GM19035 (cell line): ENCODE data around the gene DGKD.
A peak's percentile ranks its signal among the peaks of the same experiment; 100 is the strongest.
"Not testable (repeated sequence)": the region's sequence is repeated elsewhere in the genome, so short reads cannot be mapped to it uniquely, and the experiment has no call there.

Experiments
- ATAC-seq: cut with Tn5 transposase; IDR thresholded peaks from one replicate; pipeline ENCODE4 v1.9.1; 2021; ENCODE audit not compliant: unreplicated experiment

DGKD gene

GRCh38 chr2:233336091-233336490 is 18.2 kb upstream of the DGKD start:
- ATAC-seq, result not testable (repeated sequence)

- no peak for ATAC-seq
Observed at GRCh38 chr2:233336541-233336940, 17.8 kb upstream of the DGKD start.

GRCh38 chr2:233338046-233338445 is 16.2 kb upstream of the DGKD start:
- ATAC-seq, result no peak

GRCh38 chr2:233338812-233339368 is 15.4 kb upstream of the DGKD start:
- ATAC-seq, result no peak

- ATAC-seq, result no peak
Observed at GRCh38 chr2:233339427-233339826, 14.9 kb upstream of the DGKD start.

GRCh38 chr2:233341296-233341695 is 13.0 kb upstream of the DGKD start:
- no peak for ATAC-seq

- ATAC-seq, result no peak
Observed at GRCh38 chr2:233342301-233342700, 12.0 kb upstream of the DGKD start.

GRCh38 chr2:233343171-233343705 is 11.1 kb upstream of the DGKD start:
- no peak for ATAC-seq

- no peak for ATAC-seq
Observed at GRCh38 chr2:233346376-233346775, 7.9 kb upstream of the DGKD start.

- no peak for ATAC-seq
Observed at GRCh38 chr2:233346930-233347329, 7.4 kb upstream of the DGKD start.

GRCh38 chr2:233349005-233349998 is 5.0 kb upstream of the DGKD start:
- ATAC-seq, result peak; percentile 49

- no peak for ATAC-seq
Observed at GRCh38 chr2:233350708-233351107, 3.6 kb upstream of the DGKD start.

GRCh38 chr2:233351423-233351822 is 2.9 kb upstream of the DGKD start:
- no peak for ATAC-seq

- no peak for ATAC-seq
Observed at GRCh38 chr2:233352141-233352842, 2.0 kb upstream of the DGKD start.

GRCh38 chr2:233353101-233353768 is 1.1 kb upstream of the DGKD start:
- no peak for ATAC-seq

- peak; percentile 50 for ATAC-seq
Observed at GRCh38 chr2:233354500-233354924, 218 bp downstream of the DGKD start.

- peak; percentile 9 for ATAC-seq
Observed at GRCh38 chr2:233354971-233355574, 779 bp downstream of the DGKD start.

GRCh38 chr2:233355916-233356315 is 1.6 kb downstream of the DGKD start:
- ATAC-seq, result no peak

- no peak for ATAC-seq
Observed at GRCh38 chr2:233356546-233357308, 2.4 kb downstream of the DGKD start.

GRCh38 chr2:233358335-233358734 is 4.0 kb downstream of the DGKD start:
- no peak for ATAC-seq
